Panc1 (cell line): Measurements from ENCODE around the gene TSC1. TPM values are rescaled to one million over a fixed set of nuclear protein-coding genes. Genes with fewer than 3 reads are reported as not detected.

Experiments used
- ATAC-seq: fragments of 200-7000 bp; cut with Tn5 transposase; 2 replicates; pipeline ENCODE4 v1.9.1; 2020; ENCODE audit warnings: mild to moderate bottlenecking, moderate library complexity
- BruUV-seq: library from RNA; stranded (reverse); fragments of 400-500 nt; replicated peaks from 2 replicates; lab custom pipeline; 2021; lab: Mats Ljungman, UMichigan
- CTCF ChIA-PET: fragments of 300-600 bp; sonication (Branson Sonifier 250); formaldehyde crosslinking; loops from one replicate; lab custom pipeline; 2022; ENCODE audit warnings: antibody characterized with exemption; lab: Charles Lee
- POLR2A ChIA-PET: fragments of 300-600 bp; sonication (Branson Sonifier 250); formaldehyde crosslinking; loops from one replicate; lab custom pipeline; 2022; ENCODE audit warnings: antibody characterized with exemption; lab: Charles Lee
- DNase-seq: peaks from one replicate; pipeline ENCODE4 v3.0.0-alpha.2; 2010; ENCODE audit warnings: low read depth, low spot score
- H3K27ac ChIP-seq: 2 replicates; pipeline ENCODE4 v1.5.1; 2011; ENCODE audit warnings: mild to moderate bottlenecking, low read length, inconsistent platforms
- H3K27me3 ChIP-seq: fragments of 200-500 bp; sonication (Bioruptor generic); 2 replicates; pipeline ENCODE4 v1.6.0; 2014; ENCODE audit warnings: low read length, inconsistent platforms; ENCODE audit not compliant: control insufficient read depth, insufficient read depth
- H3K36me3 ChIP-seq: fragments of 200-500 bp; sonication (Bioruptor generic); 2 replicates; pipeline ENCODE4 v1.5.1; 2014; ENCODE audit warnings: inconsistent platforms, mild to moderate bottlenecking, low read length, moderate library complexity; ENCODE audit not compliant: control insufficient read depth, insufficient read depth
- H3K4me1 ChIP-seq: 2 replicates; pipeline ENCODE4 v1.5.1; 2011; ENCODE audit warnings: inconsistent platforms, mild to moderate bottlenecking, low read length, moderate library complexity; ENCODE audit not compliant: control insufficient read depth, insufficient read depth
- H3K4me3 ChIP-seq, 2 experiments: 2 replicates each; pipeline ENCODE4 v1.5.1; 2011 to 2012; ENCODE audit warnings: low read depth in 2 of 2, low read length in 2 of 2, mild to moderate bottlenecking in 2 of 2, inconsistent platforms in 1 of 2, moderate library complexity in 1 of 2
- H3K9me3 ChIP-seq: fragments of 200-500 bp; sonication (Bioruptor generic); 2 replicates; pipeline ENCODE4 v1.5.1; 2014; ENCODE audit warnings: low read depth, mild to moderate bottlenecking, inconsistent platforms, low read length, moderate library complexity; ENCODE audit not compliant: control insufficient read depth, insufficient read depth
- CTCF ChIP-seq: fragments of 450-650 bp; IDR thresholded peaks from 2 replicates; pipeline ENCODE4 v1.5.1; 2017; ENCODE audit warnings: mild to moderate bottlenecking
- POLR2AphosphoS5 ChIP-seq: IDR thresholded peaks from 2 replicates; pipeline ENCODE4 v1.6.1; 2012; ENCODE audit warnings: mild to moderate bottlenecking, low read depth, low read length, moderate library complexity
- REST ChIP-seq, 2 experiments: IDR thresholded peaks; 2 replicates each; pipeline ENCODE4 v1.6.1; 2011 to 2012; ENCODE audit warnings: low read depth in 2 of 2, control low read depth in 1 of 2, low read length in 1 of 2, mild to moderate bottlenecking in 1 of 2, moderate library complexity in 1 of 2; ENCODE audit not compliant: insufficient read depth in 1 of 2
- SIN3A ChIP-seq: IDR thresholded peaks from 2 replicates; pipeline ENCODE4 v1.6.1; 2012; ENCODE audit warnings: low read depth, mild to moderate bottlenecking, low read length, moderate library complexity, borderline replicate concordance; ENCODE audit not compliant: insufficient read depth
- TCF7L2 ChIP-seq: IDR thresholded peaks from 2 replicates; pipeline ENCODE4 v1.6.1; 2011; ENCODE audit warnings: mild to moderate bottlenecking, low read depth, low read length, inconsistent platforms
- in situ Hi-C: cut with HindIII; loops from 2 replicates; pipeline ENCODE4 v1.10.0; 2016; ENCODE audit warnings: low sequenced_read_pairs, low pct_unique_long_range_greater_than_20kb
- intact Hi-C: fragments of 100-400 bp; cut with micrococcal nuclease; formaldehyde crosslinking; loops from one replicate; pipeline ENCODE4 v1.10.0; 2022; ENCODE audit not compliant: unreplicated experiment
- total RNA-seq: library from RNA; stranded (reverse); gene quantifications from one replicate; pipeline ENCODE4 v1.2.1, GENCODE V29; 2021; ENCODE audit not compliant: unreplicated experiment

TSC1 gene
- total RNA-seq, 1 experiment from 2014 or later, result 27.4 TPM

GRCh38 chr9:132942541-132943182 is 1.8 kb downstream of the TSC1 start:
- BruUV-seq, result no TSS peak
- Histone ChIP-seq H3K9me3 (no peaks in the 10 kb centered on the region), H3K27ac (no peak overlapping the region; the same call in 1 of the 2 replicates), H3K36me3 (peaks cover 4% of the 10 kb centered on the region; the same call in 1 of the 2 replicates), H3K4me1 (peaks cover 12% of the 10 kb centered on the region), H3K27me3 (no peaks in the 10 kb centered on the region), H3K4me3 (peak overlapping the region in 1 of 2 experiments; percentile 93; a peak in 1 of 4 replicates)
- ATAC-seq (no peak), DNase-seq (no peak)
- CTCF ChIA-PET, result no interaction called here
- TF ChIP-seq POLR2AphosphoS5, result no peak
- TF ChIP-seq CTCF, result no peak
- no peak for TF ChIP-seq SIN3A
- no peak for TF ChIP-seq REST (IDR thresholded peaks at IDR 0.05; ENCODE audit: insufficient read depth in 1 of 2, low read depth in 2 of 2, low read length in 1 of 2)
- no peak for TF ChIP-seq TCF7L2
- POLR2A ChIA-PET, result no interaction called here
- in situ Hi-C loops, result no loop called here
- intact Hi-C loops, result no loop called here

- Histone ChIP-seq H3K27me3 (no peaks in the 10 kb centered on the region), H3K36me3 (peaks cover 4% of the 10 kb centered on the region; the same call in 1 of the 2 replicates), H3K9me3 (no peaks in the 10 kb centered on the region), H3K4me3 (no peak overlapping the region), H3K4me1 (peaks cover 12% of the 10 kb centered on the region), H3K27ac (no peak overlapping the region)
- no peak for TF ChIP-seq SIN3A
- no peak for TF ChIP-seq REST (IDR thresholded peaks at IDR 0.05; ENCODE audit: insufficient read depth in 1 of 2, low read depth in 2 of 2, low read length in 1 of 2)
- intact Hi-C loops (no loop called here), in situ Hi-C loops (no loop called here)
- POLR2A ChIA-PET, result no interaction called here
- CTCF ChIA-PET, result no interaction called here
- no TSS peak for BruUV-seq
- no peak for DNase-seq
- ATAC-seq, result no peak
Observed at GRCh38 chr9:132939169-132939568, 5.2 kb downstream of the TSC1 start.
